NB4 (cell line): ENCODE data around the gene HUS1.

ENCODE experiments used
- CTCF ChIP-seq: IDR thresholded peaks from one replicate; pipeline ENCODE4 v1.5.1; 2012; ENCODE audit warnings: low read depth, low read length
- MAX ChIP-seq: IDR thresholded peaks from 2 replicates; pipeline ENCODE4 v1.6.1; 2011; ENCODE audit warnings: low read depth, low read length
- MYC ChIP-seq: IDR thresholded peaks from 2 replicates; pipeline ENCODE4 v1.6.1; 2011; ENCODE audit warnings: low read depth, low read length
- POLR2A ChIP-seq: IDR thresholded peaks from 2 replicates; pipeline ENCODE4 v1.6.1; 2011; ENCODE audit warnings: mild to moderate bottlenecking; ENCODE audit not compliant: insufficient read length; ENCODE audit errors: extremely low read depth

GRCh38 chr7:48011951-48012350 lies 32.5 kb upstream of the HUS1 start:
- no peak for TF ChIP-seq CTCF
- no peak for TF ChIP-seq POLR2A
- TF ChIP-seq MAX = no peak
- TF ChIP-seq MYC = no peak
